Myocyte (in vitro differentiated cells): ENCODE measurements around the gene AQP1. TPM values are rescaled to one million over a fixed set of nuclear protein-coding genes. Genes with fewer than 3 reads are reported as not detected.
A peak's percentile ranks its signal among the peaks of the same experiment; 100 is the strongest.

Experiments used
- DNase-seq: peaks from one replicate; pipeline ENCODE4 v3.0.0-alpha.2; 2012; ENCODE audit warnings: low read depth
- total RNA-seq: library from RNA; depleted of rRNA; stranded (reverse); fragments of >200 nt; gene quantifications from 2 replicates; pipeline ENCODE4 v1.2.3, GENCODE V29; 2014

AQP1 gene
- total RNA-seq, 1 donor from 2014 or later = 2.1 TPM

DNA sequence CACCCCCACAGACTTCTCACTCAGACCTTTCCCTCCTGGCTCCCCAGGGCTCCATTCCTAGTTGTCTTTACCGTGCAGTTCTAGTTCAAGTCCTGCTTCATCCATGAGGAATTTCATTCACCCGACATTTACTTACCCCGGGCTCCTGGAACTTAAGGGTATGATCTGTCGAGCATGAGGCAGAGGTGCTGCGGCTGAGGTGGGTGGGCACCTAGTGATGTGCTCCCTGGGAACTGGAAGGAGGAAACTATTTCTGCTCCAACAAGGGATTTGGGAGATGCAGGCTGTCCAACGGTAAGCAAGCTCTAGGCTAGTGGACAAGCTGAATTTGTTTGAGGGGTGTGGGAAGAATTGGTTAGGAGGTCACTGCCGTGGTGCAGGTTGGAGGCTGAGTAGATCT is 30.2 kb upstream of the AQP1 start:
- DNase-seq = no peak

DNA sequence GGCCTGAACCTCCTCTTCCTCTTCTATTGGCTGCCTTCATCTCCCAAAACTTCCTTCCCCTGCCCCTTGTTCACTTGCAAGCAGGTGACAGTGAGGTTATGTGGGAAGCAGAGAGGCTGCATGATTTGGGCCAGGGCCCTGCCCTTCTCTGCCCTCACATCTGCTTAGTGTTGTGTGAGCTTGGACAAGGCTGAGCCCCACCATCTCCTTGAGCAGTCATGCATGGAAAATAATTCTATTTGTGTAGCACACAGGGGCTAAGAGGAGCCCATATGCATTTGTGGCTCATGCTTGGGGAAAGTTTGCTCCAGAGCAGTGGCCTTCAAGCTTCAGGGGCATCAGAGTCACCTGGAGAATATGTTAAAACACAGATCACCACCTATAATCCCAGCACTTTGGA is 26.8 kb upstream of the AQP1 start:
- DNase-seq = no peak

DNA sequence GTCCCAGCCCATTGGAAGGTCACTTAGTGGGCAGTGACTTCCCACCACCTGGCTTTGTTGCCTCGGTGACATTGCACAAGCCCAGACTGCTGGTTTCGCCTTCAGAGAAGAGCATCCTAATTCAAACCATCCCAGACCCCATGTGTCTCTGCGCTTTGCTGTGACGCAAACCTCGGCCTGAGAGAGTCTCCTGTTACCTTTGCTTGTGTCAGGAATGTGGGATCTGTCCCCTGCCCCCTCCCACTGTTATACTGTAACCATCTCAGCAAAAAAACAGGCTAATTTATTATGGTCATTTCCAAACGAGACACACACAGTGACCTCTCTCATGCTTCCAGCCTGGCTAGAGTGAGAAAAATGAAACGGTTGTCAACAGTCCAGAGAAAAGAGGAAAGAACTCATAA is 25.0 kb upstream of the AQP1 start:
- no peak for DNase-seq

DNA sequence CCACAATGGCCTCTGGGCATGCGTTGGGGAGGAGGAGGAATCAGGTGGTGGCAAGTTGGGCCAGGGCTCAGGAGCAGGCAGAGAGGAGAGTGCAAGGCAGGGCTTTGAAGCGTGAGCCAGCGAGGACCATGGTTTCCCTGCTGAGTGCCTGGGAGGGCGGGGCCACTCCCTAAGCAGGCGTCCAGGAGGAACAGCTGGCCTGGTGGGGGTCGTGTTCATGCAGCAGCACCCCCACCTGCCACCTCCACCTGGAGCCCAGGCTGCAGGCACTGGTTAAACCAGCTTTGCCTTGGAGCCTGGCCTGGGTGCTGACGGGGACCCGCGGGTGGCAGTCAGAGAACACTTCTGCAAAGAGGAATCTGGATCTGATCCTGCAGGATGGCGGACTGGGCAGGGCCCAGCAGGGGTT is 24.2 kb upstream of the AQP1 start:
- no peak for DNase-seq

- DNase-seq = peak; percentile 86
Observed at GRCh38 chr7:30888747-30889146, 22.9 kb upstream of the AQP1 start.

DNA sequence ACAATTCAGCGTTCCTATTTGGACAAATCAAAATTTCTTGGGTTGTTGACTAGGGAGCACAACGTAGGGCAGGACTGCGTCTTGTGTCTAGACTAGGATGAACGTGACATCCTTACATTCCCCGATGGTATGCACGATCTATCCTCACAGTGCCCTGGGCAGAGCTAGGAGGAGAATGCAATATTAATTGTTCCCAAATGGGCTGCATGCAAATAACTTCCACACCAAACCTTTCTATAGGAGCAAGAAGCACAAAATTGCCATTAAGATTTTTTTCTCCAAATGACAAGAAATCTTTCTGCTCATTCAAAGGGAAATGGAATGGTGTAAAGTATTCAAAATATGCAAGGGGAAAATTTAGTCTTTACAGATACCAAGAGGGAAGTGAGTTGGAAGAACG is 21.4 kb upstream of the AQP1 start:
- DNase-seq = no peak

DNA sequence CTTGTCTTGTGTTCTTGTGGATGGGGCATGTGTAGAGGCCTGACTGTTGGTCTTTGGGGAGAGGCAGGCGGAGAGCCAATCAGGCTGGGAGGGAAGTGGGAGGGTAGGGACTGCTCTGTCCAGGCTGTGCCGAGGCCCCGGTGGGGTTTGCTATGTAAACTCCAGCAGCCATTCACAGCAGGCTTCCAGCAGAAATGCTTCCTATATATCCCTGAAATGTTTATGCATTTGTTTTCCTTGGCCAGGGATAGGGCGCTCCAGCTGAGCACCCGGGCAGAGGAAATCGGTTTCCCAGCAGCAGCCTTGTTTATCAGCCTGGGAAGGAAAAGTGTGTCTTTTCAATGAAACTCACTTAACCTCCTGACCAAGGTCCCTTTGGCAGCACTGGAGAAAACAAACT is 18.3 kb upstream of the AQP1 start:
- no peak for DNase-seq

DNA sequence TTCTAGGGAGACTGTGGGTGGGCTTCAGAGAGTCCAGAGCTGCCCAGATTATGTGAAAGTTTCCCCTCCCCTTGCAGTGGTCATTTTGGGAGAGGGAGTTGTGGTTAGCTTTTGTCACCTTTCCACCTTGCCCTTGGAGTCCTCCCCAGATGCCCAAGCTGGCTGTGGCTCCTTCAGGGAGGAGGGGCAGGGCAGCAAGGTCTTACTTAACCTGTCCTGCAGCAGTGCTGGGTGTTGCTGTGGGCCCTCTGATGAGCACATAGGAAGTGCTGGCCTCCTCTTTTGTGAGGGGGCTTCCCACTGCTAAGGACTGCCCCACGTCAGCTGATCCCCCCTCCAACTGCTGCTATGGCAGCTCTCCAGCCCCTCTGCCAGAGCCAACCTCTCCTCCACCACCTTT is 17.6 kb upstream of the AQP1 start:
- no peak for DNase-seq

GRCh38 chr7:30894866-30895605 is 16.6 kb upstream of the AQP1 start:
- DNase-seq = no peak

GRCh38 chr7:30896036-30896435 is 15.6 kb upstream of the AQP1 start:
- DNase-seq = no peak

GRCh38 chr7:30896783-30897637 is 14.6 kb upstream of the AQP1 start:
- no peak for DNase-seq

DNA sequence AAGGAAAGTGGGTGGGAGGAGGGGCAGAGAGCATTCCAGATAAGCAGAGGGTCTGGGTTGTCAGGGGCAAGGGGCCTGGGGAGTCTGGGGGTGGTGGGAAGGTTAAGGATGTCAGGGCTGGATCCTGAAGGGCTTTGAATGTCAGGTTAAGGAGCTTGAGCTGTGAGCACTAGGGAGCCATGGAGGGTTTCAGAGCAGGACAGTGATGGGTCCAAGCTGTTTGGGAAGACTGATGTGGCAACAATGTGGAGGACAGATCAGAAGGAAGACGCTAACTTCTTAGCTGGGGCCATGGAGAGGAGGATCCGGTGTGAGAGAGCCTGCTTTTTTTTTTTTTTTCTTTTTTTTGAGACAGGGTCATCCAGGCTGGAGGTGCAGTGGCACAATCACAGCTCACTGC is 13.9 kb upstream of the AQP1 start:
- no peak for DNase-seq

DNA sequence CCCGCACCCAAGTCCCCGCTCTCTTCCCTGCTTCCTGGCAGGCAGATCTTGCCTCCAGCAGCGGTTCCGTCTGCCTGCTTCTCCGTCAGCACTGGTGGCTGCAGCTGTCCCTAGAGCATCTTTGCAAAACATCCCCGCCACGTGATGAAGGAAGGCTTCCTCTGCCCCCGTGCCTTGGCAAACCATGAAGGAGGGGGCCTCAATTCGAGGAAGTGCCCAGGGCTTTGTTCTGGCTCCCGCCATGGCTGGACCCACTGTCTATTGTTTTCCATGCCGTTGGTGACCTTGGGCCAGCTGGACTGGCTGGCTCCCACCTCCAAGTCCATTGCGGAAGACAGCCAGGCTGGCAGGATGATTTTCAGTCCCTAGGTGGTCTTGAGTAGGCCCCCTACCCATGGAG is 13.2 kb upstream of the AQP1 start:
- DNase-seq = no peak

DNA sequence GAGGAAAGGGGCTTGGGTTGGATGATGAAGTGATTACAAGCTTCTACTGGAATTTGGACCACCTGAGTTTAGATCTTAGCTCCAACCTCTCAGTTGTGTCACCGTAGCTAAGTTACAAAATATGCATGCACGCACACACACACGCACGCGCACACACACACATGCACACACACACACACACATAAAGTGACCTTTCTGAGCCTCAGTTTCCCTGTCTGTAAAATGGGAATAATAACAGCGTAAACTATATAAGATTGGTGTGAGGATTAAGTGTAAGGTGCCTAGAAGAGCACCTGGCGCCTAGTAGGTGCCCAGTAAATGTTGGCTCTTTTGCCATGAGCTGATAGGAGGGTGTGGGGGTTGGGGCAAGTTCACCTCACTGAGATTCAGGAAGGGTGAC is 12.6 kb upstream of the AQP1 start:
- DNase-seq = no peak

DNA sequence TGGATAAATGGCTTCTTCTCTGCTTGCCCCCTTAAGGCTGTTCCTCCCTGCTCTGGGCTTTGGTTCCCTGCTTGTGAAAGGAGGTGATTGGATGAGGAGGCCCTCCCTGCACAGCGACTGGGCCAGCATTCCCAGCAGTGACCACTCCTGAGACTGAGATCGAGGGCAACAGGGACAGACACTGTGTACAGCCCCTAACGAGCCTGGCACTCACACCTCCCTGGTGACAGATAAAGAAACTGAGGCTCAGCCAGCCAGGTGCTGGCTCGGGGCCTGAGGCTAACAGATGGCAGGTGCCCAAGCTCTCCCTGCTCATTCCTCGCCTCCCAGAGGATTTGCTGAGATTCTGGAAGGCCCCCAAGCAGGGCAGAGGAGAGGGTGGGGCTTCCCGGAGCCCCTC is 12.0 kb upstream of the AQP1 start:
- no peak for DNase-seq

DNA sequence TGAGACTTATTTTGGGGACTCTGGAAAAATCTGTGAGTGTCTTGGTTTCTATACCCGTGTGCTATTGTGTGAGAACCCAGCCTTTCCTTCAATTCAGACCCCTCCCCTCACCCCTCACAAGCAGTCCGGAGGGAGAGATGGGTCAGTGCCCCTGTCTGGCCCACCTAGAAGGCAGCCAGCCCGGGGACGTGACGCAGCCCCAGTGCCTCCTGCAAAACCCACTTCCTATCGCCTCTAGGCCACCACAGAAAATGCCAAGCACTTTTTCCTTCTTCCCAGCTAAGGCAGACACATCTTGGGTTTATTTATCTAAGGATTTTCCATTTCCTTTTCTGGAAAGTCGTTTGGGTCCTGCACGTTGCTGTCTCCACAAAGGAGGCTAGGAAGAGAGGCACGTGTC is 11.6 kb upstream of the AQP1 start:
- no peak for DNase-seq

- no peak for DNase-seq
Observed at GRCh38 chr7:30900803-30901362, 10.8 kb upstream of the AQP1 start.

DNA sequence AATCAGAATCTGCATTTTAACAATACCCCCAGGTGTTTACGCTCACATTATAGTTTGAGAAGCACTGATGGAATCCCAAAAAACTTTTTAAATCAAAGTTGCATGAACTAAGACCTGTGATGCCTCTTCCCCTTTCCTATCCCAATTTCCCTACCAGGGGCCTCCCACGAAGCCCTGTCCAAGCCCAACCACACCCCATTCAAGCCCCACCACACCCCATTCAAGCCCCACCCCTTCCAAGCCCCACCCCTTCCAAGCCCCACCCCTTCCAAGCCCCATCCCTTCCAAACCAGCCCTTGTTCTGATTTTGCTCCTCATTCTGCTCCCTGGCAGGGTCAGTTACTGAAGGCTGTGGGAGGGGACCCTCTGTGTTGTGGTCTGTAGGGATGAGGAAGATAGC is 9.8 kb upstream of the AQP1 start:
- DNase-seq = no peak

GRCh38 chr7:30902466-30902865 is 9.2 kb upstream of the AQP1 start:
- no peak for DNase-seq

DNA sequence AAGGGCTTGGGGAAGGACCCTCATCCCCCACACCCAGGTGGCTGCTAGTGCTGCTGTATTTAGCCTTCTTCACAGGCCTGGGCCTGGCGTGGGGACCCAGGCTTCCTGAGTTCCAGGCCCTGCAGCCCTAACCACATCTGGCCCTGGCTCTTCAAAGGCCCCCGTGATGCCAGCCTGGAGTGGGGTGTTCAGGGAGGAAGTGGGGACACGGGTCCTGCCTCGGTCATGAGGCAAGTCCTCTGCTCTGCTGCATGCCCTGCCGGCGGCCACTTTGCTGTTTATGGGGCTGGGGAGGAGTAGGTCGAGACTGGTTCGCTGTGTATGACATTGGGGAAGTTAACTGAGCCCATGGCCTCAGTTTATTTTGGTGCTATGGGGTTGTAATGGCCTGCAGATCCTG is 8.5 kb upstream of the AQP1 start:
- DNase-seq = no peak

DNA sequence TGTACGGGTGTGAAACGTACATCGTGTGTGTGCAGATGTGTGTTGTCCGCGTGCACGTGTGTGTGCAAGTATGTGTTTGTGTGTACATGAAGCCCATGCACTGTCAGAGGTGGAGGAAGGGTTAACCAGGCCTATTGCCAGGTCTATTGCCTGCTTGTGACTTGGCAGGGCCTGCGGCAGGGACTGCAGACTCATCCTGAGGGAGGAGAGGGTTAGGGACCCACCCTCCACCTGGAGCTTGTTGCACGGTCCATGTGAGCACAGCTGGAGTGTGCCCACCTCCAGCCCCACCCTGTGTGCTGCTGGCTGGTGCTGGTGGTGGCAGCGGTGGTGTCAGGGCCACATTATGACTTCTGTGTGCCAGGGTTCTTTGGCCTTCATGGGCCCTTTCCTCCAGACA is 7.1 kb upstream of the AQP1 start:
- no peak for DNase-seq
